HUDEP-2 (cell line): ENCODE results near the gene AOPEP.

Source experiments
- DNase-seq, 76 experiments: peaks; one replicate each; lab custom pipeline; 2025; ENCODE audit not compliant: unreplicated experiment in 76 of 76; lab: John Stamatoyannopoulos, UW

AOPEP gene

GRCh38 chr9:94882966-94883641 lies 156.6 kb downstream of the AOPEP start:
- DNase-seq, result peak in 1 of 76 experiments; percentile 18

GRCh38 chr9:94885854-94886447 lies 159.5 kb downstream of the AOPEP start:
- no peak for DNase-seq

DNA sequence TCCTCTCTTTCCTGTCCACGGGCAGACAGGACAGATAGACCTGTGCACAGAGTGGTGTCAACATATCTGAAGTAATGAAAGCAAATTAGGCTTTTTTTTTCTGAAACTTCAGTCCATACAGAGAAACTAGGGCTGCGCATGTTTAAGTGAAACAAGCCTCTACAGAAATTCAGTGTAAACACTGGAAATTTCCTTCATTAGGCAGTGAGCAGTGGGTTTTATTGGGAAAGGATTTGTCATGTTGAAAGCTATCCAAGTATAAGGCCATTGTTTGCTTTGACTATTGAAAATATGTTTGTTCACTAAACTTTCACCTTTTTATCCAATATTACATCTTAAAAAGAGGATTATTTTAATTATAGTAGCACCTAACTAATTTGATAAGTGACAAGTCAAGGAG lies 161.2 kb downstream of the AOPEP start:
- no peak for DNase-seq

DNA sequence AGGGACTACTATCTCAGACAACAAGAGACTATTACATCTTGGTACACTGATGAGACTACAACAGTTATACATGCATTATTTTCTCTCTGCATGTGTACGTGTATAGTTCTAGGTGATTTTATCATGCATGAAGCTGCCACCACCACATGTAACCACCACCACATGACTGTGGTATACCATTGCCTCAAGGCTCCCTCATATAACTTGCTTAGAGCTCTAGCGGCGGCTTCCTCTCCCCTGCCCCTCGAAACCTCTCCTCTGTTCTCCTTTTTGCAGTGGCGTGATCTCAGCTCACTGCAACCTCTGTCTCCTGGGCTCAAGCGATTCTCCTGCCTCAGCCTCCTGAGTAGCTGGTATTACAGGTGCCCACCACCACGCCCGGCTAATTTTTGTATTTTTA lies 162.3 kb downstream of the AOPEP start:
- no peak for DNase-seq

- no peak for DNase-seq
These were observed 163.1 kb downstream of the AOPEP start for GRCh38 chr9:94889628-94890027.

DNA sequence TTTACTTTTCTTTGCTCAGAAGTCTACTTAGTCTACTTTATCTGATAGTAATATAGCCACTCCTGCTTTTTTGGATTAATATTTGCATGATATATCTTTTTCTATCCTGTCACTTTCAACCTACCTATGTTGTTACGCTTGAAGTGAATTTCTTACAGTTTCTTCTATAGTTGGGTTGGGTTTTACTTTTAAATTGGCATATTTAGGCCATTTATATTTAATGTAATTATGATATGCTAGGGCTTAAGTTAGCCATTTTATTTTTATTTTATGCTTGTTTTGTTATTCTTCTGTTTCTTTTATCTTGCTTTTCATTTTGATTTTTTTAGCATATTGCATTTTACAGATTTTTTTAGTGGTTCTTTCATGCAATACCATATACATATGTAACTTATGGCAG lies 164.7 kb downstream of the AOPEP start:
- DNase-seq, result no peak

GRCh38 chr9:94892675-94893074 lies 166.2 kb downstream of the AOPEP start:
- DNase-seq, result no peak

GRCh38 chr9:94894094-94894699 lies 167.7 kb downstream of the AOPEP start:
- no peak for DNase-seq

DNA sequence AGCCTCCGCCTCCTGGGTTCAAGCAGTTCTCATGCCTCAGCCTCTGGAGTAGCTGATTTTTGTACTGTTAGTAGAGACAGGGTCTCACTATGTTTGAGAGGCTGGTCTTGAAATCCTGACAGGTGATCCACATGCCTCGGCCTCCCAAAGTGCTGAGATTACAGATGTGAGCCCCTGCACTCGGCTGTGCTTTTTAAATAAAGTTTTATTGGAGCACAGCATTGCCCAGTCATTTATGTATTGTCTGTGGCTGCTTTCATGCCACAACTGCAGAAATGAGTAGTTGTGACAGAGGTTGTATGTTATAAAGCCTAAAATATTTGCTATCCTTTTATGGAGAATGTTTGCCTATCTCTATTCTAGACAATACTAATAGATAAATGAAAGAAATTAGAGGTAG lies 169.2 kb downstream of the AOPEP start:
- DNase-seq, result no peak

GRCh38 chr9:94896512-94896911 lies 170.0 kb downstream of the AOPEP start:
- no peak for DNase-seq

- DNase-seq, result no peak
These were observed 173.1 kb downstream of the AOPEP start for GRCh38 chr9:94899464-94900221.

- no peak for DNase-seq
These were observed 173.9 kb downstream of the AOPEP start for GRCh38 chr9:94900222-94901018.

DNA sequence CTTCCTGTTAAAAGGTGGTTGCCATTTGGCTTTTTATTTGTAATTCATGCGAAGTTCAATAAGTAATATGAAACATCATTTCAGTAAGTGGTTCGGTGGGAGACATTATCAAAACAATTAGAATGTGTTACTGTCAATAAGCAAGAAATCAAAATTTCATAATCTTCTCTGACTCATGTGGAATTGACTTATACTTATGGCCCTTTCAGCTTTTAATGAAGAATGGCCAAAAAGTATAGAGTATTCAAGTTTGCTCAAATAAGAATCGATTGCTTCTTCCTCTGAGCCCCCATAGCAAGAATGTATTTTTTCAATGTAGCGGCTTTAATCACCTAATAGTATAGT lies 174.5 kb downstream of the AOPEP start:
- DNase-seq, result no peak

DNA sequence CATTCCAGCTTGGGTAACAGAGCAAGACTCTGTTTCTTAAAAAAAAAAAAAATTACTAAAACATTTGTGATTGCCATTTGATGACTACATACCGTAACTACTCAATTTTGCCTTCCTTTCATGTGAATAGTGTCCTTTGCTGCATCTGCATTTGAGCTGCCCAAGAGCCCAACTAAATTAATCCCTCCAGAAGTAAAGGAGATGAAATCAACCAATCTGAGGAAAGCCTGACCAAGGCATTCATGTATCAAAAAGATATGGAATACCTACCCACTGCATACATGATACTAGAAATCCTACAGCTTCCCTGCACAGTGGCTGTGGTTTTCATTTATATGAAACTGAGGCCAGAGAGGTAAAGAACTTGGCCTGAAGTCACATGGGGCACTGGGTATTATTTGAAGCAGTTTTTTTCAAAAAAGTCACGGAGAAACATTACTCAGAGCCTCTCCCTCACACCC lies 177.5 kb downstream of the AOPEP start:
- no peak for DNase-seq

DNA sequence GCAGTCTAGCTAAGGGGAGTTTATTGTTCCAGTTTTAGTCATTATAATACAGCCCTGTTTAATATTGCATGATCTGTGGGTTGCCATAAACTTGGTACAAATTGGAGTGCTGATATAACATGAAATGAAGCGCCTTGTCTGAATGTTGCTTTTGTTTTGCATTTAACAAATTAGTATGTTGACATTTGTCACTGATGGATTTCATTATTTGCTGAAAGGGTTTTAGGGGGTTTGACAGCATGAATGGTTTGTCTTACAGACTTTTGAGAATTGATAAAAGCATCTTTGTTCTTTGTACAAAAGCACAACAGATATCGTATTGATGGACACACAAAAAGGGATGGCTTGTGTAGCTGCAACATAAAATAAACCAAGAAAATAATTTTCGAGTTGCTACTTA lies 178.3 kb downstream of the AOPEP start:
- DNase-seq, result no peak

GRCh38 chr9:94905606-94906005 lies 179.1 kb downstream of the AOPEP start:
- no peak for DNase-seq

GRCh38 chr9:94906181-94906580 lies 179.7 kb downstream of the AOPEP start:
- no peak for DNase-seq

DNA sequence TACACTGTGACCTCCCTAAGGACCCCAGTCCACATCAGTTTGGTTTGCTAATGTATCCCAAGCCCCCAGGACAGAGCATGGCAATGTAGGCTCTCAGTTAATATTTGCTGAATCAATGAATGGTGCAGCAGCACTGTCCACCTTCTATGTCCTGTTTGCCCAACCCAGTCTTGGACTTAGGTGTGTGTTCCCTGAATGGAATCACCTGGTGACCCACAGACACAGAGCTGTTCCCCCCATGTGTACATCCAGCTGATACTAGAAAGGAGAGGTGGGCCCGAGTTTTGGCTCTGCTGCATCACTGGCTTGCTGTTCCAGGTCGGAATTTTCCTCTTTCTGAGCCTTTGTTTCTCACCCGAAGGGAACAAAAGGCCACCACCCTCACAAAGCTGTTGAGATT lies 180.2 kb downstream of the AOPEP start:
- no peak for DNase-seq

DNA sequence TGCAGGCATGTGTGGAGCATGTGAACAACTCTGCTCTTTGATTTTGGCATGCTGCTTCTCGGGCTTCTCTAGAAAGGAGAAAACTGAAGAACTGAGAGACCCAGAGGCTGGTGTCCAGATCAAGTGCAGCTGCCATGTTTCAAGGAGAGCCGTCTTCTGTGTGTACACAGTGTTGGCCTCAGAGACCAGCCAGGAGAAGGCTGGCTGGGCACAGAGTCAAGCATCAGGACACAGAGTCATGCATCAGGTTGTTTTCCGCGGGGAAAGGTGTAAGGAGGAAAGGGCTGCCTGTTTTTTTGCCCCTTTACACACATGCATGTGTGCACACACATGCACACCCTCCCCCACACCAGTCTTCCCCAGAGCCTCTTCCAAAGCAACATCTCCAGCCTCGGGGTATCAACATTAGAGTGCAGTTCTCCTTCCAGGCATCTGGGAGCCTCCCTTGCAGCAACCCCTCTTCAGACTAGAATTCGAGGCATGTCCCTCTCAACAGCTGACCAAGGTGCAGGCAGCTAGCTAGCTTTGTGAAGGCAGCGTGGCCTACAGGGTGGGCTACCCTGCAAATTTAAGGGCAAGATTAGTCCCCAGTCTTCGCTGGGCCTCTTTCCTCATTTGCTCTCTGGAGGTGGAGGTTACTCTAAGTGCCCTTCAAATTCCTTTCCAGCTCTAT lies 180.9 kb downstream of the AOPEP start:
- DNase-seq, result no peak

GRCh38 chr9:94908011-94908563 lies 181.6 kb downstream of the AOPEP start:
- DNase-seq, result no peak
